Progenitor cell of endocrine pancreas (in vitro differentiated cells): Measurements from ENCODE around the gene ITIH3. TPM values are rescaled to one million over a fixed set of nuclear protein-coding genes. Genes with fewer than 3 reads are reported as not detected.
A peak's percentile ranks its signal among the peaks of the same experiment; 100 is the strongest.

ENCODE experiments used
- DNase-seq: peaks from one replicate; pipeline ENCODE4 v3.0.0; 2021; ENCODE audit warnings: low spot score; ENCODE audit not compliant: unreplicated experiment
- H3K27ac Mint-ChIP-seq: 2 replicates; pipeline ENCODE4 v1.8.0; 2021; ENCODE audit warnings: mild to moderate bottlenecking, moderate library complexity, mixed read lengths
- H3K27me3 Mint-ChIP-seq: 2 replicates; pipeline ENCODE4 v1.8.0; 2021; ENCODE audit warnings: mixed read lengths
- H3K36me3 Mint-ChIP-seq: 2 replicates; pipeline ENCODE4 v1.8.0; 2022; ENCODE audit warnings: mixed read lengths; ENCODE audit not compliant: insufficient read depth
- H3K4me1 Mint-ChIP-seq: 2 replicates; pipeline ENCODE4 v1.8.0; 2021; ENCODE audit warnings: low read depth, mixed read lengths
- H3K4me3 Mint-ChIP-seq: 2 replicates; pipeline ENCODE4 v1.8.0; 2021; ENCODE audit warnings: low read depth, mild to moderate bottlenecking, moderate library complexity, mixed read lengths
- H3K9me3 Mint-ChIP-seq: 2 replicates; pipeline ENCODE4 v1.8.0; 2021; ENCODE audit warnings: low read depth, mixed read lengths
- total RNA-seq: library from RNA; stranded (reverse); gene quantifications from 2 replicates; pipeline ENCODE4 v1.2.1, GENCODE V29; 2021
- TF ChIP-seq, protein P1 (sequence below): fragments of 200-600 bp; sonication (generic); IDR thresholded peaks from one replicate; pipeline ENCODE4 v1.5.0; 2021; ENCODE audit warnings: antibody characterized with exemption, mild to moderate bottlenecking; ENCODE audit not compliant: unreplicated experiment

The ITIH3 gene
- total RNA-seq, 1 donor from 2014 or later = 1.2 TPM

DNA sequence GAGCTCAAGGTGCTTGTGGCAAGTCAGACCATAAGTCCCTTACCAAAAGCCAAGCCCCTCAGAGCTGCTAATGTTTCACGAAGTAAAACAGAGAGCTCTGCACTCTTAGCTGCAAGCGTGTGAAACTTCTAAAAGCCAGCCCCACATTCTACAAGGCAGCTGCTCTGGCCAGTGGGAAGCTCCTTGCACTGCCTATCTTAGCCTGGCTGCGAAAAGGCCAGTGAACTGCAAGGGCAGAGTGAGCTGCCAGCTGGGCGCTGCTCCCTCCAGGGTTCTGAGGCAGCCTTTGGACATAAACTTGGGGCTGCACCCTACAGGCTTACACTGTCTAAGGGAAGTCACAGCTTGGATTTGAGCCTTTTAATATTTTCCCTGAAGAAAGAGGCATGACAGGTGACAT lies 42.4 kb downstream of the ITIH3 start:
- Mint-ChIP-seq H3K4me3 (no peak overlapping the region), H3K36me3 (peaks cover 1% of the 10 kb centered on the region), H3K4me1 (peaks cover 17% of the 10 kb centered on the region), H3K9me3 (no peaks in the 10 kb centered on the region), H3K27me3 (no peaks in the 10 kb centered on the region), H3K27ac (no peak overlapping the region)
- DNase-seq = no peak
- TF ChIP-seq, protein P1, sequence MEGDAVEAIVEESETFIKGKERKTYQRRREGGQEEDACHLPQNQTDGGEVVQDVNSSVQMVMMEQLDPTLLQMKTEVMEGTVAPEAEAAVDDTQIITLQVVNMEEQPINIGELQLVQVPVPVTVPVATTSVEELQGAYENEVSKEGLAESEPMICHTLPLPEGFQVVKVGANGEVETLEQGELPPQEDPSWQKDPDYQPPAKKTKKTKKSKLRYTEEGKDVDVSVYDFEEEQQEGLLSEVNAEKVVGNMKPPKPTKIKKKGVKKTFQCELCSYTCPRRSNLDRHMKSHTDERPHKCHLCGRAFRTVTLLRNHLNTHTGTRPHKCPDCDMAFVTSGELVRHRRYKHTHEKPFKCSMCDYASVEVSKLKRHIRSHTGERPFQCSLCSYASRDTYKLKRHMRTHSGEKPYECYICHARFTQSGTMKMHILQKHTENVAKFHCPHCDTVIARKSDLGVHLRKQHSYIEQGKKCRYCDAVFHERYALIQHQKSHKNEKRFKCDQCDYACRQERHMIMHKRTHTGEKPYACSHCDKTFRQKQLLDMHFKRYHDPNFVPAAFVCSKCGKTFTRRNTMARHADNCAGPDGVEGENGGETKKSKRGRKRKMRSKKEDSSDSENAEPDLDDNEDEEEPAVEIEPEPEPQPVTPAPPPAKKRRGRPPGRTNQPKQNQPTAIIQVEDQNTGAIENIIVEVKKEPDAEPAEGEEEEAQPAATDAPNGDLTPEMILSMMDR = no peak

DNA sequence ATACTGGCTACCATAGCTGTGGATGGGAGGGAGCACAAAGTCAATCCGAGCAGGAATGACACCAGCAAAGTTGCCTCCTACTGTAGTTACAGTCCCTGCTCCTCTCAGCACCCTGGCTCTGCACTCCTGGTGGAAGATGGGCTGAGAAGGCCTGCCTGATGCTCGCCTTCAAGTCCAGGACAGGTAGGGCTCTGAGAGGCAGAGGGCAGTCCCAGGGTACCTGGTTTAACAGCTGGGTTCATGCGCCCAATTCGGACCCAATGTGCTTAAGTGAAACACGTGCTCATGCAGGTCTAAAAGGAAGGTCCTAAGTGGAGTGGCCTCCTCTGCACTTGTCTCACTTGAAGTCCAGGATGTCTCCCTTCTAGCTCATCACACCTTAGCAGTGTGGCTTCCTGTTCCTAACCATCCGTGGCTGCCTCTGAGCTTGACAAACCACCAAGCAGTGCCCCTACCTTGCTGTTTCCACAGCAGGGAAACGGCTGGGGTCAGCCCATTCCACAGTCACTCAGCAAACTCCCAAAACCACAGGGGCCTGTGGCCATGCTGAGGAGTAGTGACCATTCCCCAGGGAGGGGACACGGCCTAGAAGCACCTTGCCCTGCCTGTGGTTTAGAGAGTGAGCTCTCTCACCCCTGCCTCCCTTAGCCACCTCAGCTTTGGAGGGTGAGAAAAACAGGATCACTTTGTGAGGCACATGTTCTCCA lies 44.1 kb downstream of the ITIH3 start:
- Mint-ChIP-seq H3K27ac (peak overlapping the region; percentile 83), H3K4me3 (no peak overlapping the region), H3K36me3 (peaks cover 1% of the 10 kb centered on the region), H3K9me3 (no peaks in the 10 kb centered on the region), H3K27me3 (no peaks in the 10 kb centered on the region), H3K4me1 (peaks cover 17% of the 10 kb centered on the region)
- TF ChIP-seq, protein P1 = no peak
- no peak for DNase-seq

- Mint-ChIP-seq H3K36me3 (peaks cover 1% of the 10 kb centered on the region), H3K4me1 (peaks cover 17% of the 10 kb centered on the region), H3K27me3 (no peaks in the 10 kb centered on the region), H3K27ac (peak overlapping the region; percentile 83), H3K9me3 (no peaks in the 10 kb centered on the region), H3K4me3 (no peak overlapping the region)
- no peak for DNase-seq
- TF ChIP-seq, protein P1 = no peak
Measured at GRCh38 chr3:52839268-52839575, 44.6 kb downstream of the ITIH3 start.

DNA sequence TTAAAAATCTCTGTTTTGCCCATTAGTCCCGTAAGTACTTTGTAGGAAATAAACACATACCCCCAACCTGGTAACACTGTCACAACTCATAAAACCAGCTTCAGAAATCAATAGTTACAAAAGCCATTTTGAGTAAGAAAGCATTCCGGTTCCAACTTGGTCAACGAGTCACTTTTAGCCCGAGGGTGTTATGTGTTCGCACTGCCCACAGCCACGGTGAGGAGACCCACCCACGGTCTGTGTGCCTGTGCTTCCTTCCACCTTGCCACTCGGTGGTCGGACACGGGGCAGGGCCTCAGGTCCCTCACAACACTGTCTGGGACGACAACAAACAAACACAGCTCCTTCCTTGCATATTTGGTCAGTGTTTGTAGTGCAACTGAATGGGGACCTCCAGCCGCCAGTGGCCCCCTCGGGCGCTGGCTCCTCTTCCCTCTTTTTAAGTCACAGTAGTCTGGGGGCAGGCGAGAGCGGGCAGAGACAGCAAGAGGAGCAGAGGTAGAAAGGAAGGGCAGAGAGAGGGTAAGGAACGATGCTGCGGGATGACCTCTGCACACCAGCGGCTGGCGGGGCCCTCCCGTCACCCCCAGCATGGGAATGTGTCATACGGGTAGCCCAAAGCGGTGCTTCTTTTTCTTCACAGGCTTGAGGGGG lies 45.4 kb downstream of the ITIH3 start:
- no peak overlapping the region for H3K4me3 Mint-ChIP-seq
- no peaks in the 10 kb centered on the region for H3K9me3 Mint-ChIP-seq
- no peak for DNase-seq
- H3K36me3 Mint-ChIP-seq = peaks cover 1% of the 10 kb centered on the region
- H3K27me3 Mint-ChIP-seq = no peaks in the 10 kb centered on the region
- TF ChIP-seq, protein P1 = no peak
- peaks cover 17% of the 10 kb centered on the region for H3K4me1 Mint-ChIP-seq
- peak overlapping the region; percentile 73 for H3K27ac Mint-ChIP-seq

GRCh38 chr3:52841211-52841980 lies 46.8 kb downstream of the ITIH3 start:
- no peak for DNase-seq
- peaks cover 1% of the 10 kb centered on the region for H3K36me3 Mint-ChIP-seq
- no peak overlapping the region for H3K4me3 Mint-ChIP-seq
- no peaks in the 10 kb centered on the region for H3K9me3 Mint-ChIP-seq
- peaks cover 13% of the 10 kb centered on the region for H3K4me1 Mint-ChIP-seq
- H3K27me3 Mint-ChIP-seq = no peaks in the 10 kb centered on the region
- TF ChIP-seq, protein P1 = no peak
- H3K27ac Mint-ChIP-seq = no peak overlapping the region
